Measurements from ENCODE around the gene ABCA5.
"Not testable (repeated sequence)": the region's sequence is repeated elsewhere in the genome, so short reads cannot be mapped to it uniquely, and the experiment has no call there.

Gene ABCA5

GRCh38 chr17:69325518-69326376, 1.2 kb downstream of the ABCA5 start:
- no peak for DNase-seq (ENCODE audit: low spot score)

- no peak for DNase-seq (ENCODE audit: low spot score)
Observed at GRCh38 chr17:69323806-69324205, 3.1 kb downstream of the ABCA5 start.

- DNase-seq (ENCODE audit: low spot score) = no peak
Observed at GRCh38 chr17:69320908-69321238, 6.1 kb downstream of the ABCA5 start.

GRCh38 chr17:69320210-69320907, 6.6 kb downstream of the ABCA5 start:
- DNase-seq (ENCODE audit: low spot score) = no peak

DNA sequence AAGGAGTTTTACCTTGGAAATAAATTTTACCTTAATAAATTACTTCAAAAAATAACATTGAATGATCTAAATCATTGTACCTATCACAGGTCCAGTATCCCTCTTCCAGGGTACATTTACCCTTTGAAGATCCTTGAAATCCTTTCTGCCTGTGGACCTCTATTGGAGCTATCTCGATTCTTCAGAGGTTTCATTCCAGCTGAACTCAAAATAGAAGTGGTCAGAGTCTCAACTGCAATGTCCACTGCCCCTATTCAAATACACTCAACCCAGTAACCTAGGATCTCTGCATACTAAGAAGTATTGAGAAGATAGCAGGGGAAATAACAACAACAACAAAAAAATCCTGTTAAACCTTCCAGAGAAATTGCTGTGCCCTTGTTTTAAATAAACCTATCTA, 9.3 kb downstream of the ABCA5 start:
- no peak for DNase-seq (ENCODE audit: low spot score)

- peak; percentile 49 for DNase-seq (ENCODE audit: low spot score)
Observed at GRCh38 chr17:69314246-69315065, 12.5 kb downstream of the ABCA5 start.

DNA sequence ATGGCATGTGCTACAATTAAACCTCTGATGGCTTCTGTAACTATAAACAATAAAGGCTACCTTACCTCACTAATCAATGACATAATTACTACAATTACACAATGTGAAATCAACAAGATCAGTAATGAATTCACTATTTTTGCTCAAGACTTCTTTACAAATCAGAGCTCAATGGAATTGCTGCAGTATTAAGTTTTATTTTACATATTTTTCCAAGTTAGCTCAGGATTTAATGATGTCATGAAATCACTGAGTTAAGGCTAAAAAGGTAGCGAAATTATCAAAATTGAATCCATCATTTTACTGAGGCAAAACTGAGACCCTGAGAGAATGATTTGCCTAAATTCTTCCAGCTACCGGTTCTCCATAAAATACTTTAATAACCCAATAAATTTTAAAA, 21.8 kb downstream of the ABCA5 start:
- no peak for DNase-seq (ENCODE audit: low spot score)

GRCh38 chr17:69302682-69303081, 24.3 kb downstream of the ABCA5 start:
- no peak for DNase-seq (ENCODE audit: low spot score)

- DNase-seq (ENCODE audit: low spot score) = no peak
Observed at GRCh38 chr17:69300222-69300621, 26.7 kb downstream of the ABCA5 start.

DNA sequence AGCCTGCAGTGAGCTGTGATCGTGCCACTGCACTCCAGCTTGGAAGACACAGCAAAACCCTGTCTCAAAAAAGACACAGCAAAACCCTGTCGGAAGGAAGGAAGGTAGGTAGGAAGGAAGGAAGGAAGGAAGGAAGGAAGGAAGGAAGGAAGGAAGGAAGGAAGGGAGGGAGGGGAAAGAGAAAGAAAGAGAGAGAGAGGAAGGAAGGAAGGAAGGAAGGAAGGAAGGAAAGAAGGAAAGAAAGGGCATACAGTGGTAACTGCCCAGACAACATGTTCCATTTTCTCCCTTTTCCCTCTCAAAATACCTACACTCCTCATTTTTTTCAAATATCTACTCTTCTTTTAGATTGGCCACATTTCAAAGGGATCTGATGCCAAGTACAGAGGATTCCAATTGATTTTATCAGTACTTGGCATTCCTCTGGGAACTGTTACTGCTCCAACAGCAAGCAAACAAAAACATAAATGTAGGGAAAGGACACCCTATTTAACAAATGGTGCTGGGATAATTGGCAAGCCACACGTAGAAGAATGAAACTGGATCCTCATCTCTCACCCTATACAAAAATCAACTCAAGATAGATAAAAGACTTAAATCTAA, 28.7 kb downstream of the ABCA5 start:
- not testable (repeated sequence) for DNase-seq (ENCODE audit: low spot score)

DNA sequence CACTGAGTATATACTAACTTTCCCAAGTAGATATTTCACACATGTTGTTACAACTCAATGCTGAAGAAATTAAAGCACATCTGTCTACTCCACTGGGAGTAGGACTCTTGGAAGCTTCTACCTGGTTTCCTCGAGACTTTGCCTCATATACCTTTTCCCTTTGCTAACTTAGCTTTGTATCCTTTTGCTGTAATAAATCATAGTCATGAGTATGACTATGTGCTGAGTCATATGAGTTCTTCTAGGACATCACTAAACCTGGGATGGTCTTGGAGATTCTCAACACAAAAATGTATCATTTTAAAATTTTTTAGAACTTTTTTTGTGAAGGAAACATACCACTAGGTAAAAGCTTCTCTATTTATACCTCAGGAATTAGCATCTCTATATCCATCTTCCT, 39.8 kb downstream of the ABCA5 start:
- DNase-seq (ENCODE audit: low spot score) = no peak

- no peak for DNase-seq (ENCODE audit: low spot score)
Observed at GRCh38 chr17:69286257-69286656, 40.7 kb downstream of the ABCA5 start.

GRCh38 chr17:69284646-69285045, 42.3 kb downstream of the ABCA5 start:
- no peak for DNase-seq (ENCODE audit: low spot score)

DNA sequence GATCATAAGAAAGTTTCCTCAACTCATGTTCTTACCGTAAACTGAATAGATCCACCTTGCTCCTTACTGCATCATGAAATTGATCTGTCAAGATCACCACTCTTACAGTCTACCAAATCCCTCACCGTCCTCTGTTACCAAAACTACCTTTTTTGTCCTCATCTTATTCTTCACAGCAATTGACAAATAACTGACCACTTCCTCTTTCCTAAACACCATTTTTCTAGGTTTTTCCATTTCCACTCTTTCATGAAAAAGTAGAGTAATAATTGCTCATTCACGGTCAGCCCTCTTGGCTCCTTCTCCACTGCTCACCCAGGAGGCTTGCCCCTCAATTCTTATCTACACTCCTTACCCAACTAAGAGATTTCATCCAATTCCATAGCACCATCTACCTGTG, 44.9 kb downstream of the ABCA5 start:
- DNase-seq (ENCODE audit: low spot score) = no peak

DNA sequence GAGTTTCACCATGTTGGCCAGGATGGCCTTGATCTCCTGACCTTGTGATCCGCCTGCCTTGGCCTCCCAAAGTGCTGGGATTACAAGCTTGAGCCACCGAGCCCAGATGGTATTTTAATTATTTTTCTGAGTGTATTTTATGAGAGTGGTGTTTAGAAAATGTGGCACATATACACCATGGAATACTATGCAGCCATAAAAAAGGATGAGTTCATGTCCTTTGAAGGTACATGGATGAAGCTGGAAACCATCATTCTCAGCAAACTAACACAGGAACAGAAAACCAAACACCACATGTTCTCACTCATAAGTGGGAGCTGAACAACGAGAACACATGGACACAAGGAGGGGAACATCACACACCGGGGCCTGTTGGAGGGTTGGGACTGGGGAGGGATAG, 50.7 kb downstream of the ABCA5 start:
- not testable (repeated sequence) for DNase-seq (ENCODE audit: low spot score)

DNA sequence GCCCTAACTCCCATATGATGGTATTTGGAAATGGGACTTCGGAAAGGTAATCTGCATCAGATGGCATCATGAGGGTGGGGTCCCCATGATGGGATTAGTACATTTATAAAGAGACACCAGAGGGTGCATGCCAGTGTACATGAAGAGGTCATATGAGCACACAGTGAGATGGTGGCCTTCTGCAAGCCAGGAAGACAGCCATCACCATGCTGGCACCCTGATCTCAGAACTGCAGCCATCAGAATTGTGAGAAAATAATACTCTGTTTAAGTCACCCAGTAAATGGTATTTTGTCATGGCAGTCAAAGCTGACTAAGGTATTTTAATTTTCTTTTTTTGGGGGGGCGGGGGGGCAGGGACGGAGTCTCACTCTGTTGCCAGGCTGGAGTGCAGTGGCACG, 51.2 kb downstream of the ABCA5 start:
- no peak for DNase-seq (ENCODE audit: low spot score)

DNA sequence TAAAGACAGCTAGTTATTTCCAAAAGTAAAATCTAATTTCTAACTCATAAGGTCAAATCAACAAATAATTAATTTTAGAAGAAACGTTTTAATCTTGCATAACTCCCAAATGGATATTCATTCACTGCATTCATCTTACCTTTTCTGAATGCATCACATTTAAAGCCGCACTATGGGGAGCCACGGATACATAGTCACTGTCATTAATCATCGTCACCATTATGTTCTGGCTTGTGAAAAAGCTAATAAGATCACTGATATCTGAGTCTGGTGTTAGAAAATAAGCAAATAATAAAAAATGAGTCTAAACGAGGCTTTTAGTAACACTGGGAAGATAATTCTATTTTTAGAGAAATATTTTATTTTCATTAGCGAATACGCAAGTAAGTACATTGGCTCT, 55.9 kb downstream of the ABCA5 start:
- DNase-seq (ENCODE audit: low spot score) = no peak

DNA sequence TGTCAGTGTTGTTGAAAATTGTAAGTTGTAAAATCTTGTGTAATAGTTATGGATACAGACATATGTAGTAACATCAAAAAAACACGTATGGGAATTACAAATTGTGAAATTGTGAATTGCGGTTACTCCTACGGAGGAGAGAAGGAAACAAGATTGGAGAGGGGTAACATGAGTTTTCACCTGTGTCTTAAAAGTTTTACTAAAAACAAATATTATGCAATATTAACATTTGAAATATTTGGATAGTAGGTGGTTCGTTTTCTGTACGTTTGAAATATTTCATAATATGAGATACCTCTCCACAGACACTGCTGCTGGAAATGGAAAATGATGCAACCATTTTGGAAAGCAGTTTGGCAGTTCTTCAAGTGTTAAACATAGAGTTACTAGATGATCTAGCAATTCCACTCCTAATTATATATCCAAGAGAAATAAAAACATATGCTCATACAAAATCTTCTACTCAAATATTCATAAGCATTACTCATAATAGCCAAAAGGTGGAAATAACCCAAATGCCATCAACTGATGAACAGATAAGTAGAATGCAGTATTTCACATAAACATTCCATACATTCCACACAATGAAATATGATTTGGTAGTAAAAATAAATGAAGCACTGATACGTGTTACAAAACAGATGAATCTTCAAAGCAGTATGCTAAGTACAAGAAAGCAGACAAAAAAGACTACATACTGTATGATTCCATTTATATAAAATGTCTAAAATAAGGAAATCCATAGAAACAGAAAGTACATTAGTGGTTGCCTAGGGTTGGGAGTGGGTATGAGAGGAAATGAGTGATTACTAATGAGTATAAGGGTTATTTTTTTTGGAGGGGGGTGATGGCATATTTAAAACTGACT, 57.6 kb downstream of the ABCA5 start:
- no peak for DNase-seq (ENCODE audit: low spot score)

DNA sequence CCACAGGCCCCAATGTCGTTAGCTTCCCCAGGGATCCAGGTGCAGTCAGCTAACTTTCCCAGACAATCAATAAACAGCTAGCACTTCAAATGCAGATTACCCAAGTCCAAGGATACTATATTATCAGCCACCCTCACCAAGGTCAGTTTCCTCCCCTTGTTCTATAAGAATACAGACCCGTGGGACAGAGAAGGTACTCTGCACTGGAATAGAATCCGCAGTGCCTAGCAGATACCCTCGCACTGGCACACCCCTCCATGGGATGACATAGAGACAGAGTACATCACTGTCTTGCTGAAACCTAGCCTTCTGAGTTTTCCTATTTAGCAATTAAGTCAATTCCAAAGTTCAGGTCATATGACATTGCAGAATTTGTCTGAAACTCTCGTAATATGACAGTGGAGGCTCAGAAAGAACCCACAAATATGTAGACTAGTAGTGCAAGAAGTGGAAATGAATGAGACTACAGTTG, 58.4 kb downstream of the ABCA5 start:
- no peak for DNase-seq (ENCODE audit: low spot score)

DNA sequence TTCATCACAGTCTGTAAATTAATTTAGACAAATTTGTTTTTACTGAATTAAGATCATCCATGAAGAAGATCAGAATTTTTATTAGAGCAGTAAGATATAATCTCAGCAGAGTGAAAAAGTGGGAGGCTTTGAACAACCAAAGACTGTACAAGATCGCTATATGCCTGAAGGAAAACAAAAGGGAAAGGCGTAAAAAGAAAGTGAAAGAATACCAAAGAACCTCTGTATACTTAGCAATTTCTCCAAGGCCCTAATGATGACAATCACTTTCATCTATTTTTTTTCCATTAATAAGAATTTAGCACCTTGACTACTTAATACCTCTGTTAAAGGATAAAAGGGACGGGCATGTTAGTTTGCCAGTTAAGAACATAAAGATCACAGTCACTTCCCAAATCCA, 59.7 kb downstream of the ABCA5 start:
- no peak for DNase-seq (ENCODE audit: low spot score)

DNA sequence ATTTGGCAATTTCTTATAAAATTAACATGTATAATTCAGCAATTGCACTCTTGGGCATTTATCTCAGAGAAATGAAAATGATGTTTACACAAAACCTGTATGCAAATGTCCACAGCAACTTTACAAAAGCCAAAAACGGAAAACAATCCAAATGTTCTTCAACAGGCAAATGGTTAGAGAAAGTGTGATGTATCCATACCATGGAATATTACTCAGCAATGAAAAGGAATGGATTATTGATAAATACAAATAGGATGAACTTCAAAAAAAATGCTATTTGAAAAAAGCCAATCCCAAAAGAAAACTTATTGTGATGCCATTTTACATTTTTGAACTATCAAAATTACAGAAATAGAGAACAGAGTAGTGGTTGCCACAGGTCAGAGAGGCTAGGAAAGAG, 61.1 kb downstream of the ABCA5 start:
- no peak for DNase-seq (ENCODE audit: low spot score)

Measured in ecto neural progenitor cell (in vitro differentiated cells).